IPS-20b (cell line): ENCODE measurements around the gene NEK10.
A peak's percentile ranks its signal among the peaks of the same experiment; 100 is the strongest.

ENCODE experiments used
- H3K27ac ChIP-seq: one replicate; pipeline ENCODE4 v1.5.1; 2013; ENCODE audit warnings: low read length
- H3K27me3 ChIP-seq: 2 replicates; pipeline ENCODE4 v1.6.1; 2013; ENCODE audit warnings: mild to moderate bottlenecking, low read length, inconsistent platforms; ENCODE audit not compliant: insufficient read depth
- H3K36me3 ChIP-seq: 2 replicates; pipeline ENCODE4 v1.6.1; 2013; ENCODE audit warnings: low read depth, mild to moderate bottlenecking, inconsistent platforms, low read length, moderate library complexity; ENCODE audit not compliant: insufficient read depth
- H3K4me1 ChIP-seq: 2 replicates; pipeline ENCODE4 v1.6.1; 2013; ENCODE audit warnings: mild to moderate bottlenecking, control low read depth, inconsistent platforms, low read length, moderate library complexity; ENCODE audit not compliant: insufficient read depth
- H3K4me3 ChIP-seq: 2 replicates; pipeline ENCODE4 v1.5.1; 2013; ENCODE audit warnings: mild to moderate bottlenecking, low read length, inconsistent platforms
- H3K9ac ChIP-seq: 2 replicates; pipeline ENCODE4 v1.6.1; 2013; ENCODE audit warnings: low read depth, mild to moderate bottlenecking, inconsistent platforms, low read length, moderate library complexity
- H3K9me3 ChIP-seq: 2 replicates; pipeline ENCODE4 v1.6.1; 2013; ENCODE audit warnings: mild to moderate bottlenecking, low read depth, low read length, inconsistent platforms; ENCODE audit not compliant: insufficient read depth

The NEK10 gene

DNA sequence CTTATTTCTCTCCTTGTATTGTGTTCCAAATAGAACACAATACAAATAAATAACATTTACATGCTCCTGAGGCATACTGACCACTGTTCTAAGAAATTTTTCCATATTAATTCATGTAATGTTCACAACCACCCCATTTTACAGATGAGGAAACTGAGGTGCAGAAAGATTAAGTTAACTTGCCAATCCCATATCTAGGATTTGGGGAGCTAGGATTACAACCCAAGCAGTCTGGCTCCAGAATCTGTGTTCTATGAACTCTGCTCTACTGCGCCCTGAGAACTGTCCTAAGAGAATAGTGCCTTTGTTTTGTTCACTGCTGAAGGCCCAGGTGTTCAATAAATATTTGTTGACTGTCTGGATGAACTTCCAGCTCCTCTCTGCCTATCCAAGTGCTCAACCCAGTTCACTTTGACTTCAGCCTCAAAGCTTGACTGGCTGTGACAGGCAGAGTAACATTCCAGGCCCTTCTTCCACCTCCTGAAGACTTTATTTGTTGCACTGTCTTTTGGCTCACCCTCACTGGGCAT, 3.1 kb downstream of the NEK10 start:
- Histone ChIP-seq H3K9me3 (no peaks in the 10 kb centered on the region), H3K27me3 (peaks cover 5% of the 10 kb centered on the region), H3K36me3 (no peaks in the 10 kb centered on the region), H3K4me1 (peaks cover 6% of the 10 kb centered on the region), H3K27ac (no peak overlapping the region), H3K4me3 (no peak overlapping the region), H3K9ac (no peak overlapping the region)

DNA sequence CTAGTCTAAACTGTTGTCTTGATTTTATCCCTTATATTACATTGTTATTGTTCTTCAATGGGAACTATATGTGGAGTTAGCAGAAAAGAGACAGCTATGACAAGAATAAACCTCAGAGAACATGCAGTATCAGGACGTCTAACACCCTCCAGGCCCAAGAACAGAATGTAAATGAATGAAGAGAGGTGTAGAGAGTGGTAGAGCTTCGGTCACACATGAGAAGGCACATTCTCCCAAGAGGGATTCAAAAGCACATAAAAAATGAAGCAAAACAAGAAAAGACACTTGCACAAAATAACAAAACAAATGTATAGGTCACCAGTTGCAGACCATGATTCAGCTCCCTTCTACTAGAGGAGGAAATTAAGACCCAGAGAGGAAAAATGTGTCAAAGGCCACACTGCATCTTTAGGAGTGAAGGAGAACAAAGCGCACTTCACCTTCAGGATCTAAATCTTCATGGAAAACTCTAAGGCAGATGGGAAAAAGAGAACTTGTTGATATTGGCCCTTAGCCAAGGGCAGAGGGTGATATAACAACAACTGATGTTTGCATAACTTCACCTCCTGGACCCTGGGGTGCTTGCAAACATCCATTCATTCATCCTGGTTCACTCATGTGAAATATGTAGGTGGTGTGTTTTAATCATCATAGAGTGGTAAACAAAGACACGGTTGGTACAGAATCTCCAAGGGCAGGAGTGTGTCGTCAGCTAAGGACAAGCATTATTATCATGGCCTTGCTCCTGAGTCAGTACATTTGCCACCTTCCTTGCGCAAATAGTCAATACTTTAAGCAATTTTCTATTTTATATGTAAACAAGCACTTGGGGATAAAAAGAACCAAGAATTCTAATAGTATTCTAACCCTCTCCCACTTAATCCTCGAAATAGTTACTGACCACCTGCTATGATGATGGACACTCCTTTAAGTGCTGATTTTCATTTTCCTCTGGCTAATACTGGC, 8.8 kb downstream of the NEK10 start:
- H3K4me1 ChIP-seq: peaks cover 7% of the 10 kb centered on the region; the same call in 1 of the 2 replicates
- H3K27me3 ChIP-seq: no peaks in the 10 kb centered on the region
- H3K27ac ChIP-seq: no peak overlapping the region
- no peaks in the 10 kb centered on the region for H3K36me3 ChIP-seq
- H3K9ac ChIP-seq: no peak overlapping the region
- H3K4me3 ChIP-seq: no peak overlapping the region
- H3K9me3 ChIP-seq: no peaks in the 10 kb centered on the region

DNA sequence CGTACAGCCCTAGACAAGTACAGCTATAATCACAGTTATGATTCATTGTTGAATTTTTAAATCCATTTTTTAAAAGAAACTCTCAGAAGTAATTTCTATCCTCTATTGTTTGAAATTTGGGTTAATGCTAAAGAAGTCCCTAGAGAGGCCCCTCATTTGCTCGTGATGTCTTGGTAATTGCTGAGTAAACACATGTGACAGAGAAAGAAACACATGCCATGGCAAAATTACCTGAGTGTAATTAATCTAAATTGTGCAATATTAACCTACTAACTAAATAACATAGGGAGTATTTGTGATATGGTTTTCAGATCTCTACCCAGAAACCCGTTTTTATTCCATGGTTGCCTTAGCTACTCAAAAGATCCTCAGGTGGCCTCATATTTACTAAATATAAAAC, 10.8 kb downstream of the NEK10 start:
- Histone ChIP-seq H3K4me1 (peaks cover 23% of the 10 kb centered on the region), H3K27me3 (no peaks in the 10 kb centered on the region), H3K27ac (no peak overlapping the region), H3K9ac (no peak overlapping the region), H3K4me3 (no peak overlapping the region), H3K9me3 (no peaks in the 10 kb centered on the region), H3K36me3 (no peaks in the 10 kb centered on the region)

DNA sequence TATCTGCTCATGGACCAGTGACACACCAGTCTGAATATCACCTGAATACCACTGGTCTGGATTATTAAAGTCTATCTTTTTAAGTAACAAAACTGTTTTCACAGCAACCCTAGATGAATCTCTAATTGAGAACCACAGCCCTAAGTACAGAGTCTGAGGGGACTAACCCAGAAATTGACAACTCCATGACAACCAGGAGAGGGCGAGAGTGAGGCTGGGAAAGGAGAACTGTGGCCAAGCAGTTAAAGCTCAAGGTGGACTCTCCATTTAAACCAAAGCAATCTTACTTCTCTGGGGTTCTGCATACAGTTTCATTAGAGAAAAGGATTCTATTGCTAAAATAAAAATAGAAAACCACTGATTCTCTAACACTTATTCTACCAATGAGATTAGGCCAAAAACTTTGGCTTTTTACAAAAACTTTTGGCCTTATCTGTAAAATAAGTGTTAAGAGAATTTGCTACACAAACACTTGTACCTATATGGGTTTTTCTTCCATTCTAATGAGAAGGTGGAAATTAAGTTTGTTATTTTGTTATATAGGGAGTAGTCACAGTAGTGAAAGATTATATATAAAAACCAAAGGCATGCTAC, 11.4 kb downstream of the NEK10 start:
- Histone ChIP-seq H3K9ac (no peak overlapping the region), H3K36me3 (no peaks in the 10 kb centered on the region), H3K9me3 (no peaks in the 10 kb centered on the region), H3K27me3 (no peaks in the 10 kb centered on the region), H3K4me1 (peaks cover 28% of the 10 kb centered on the region), H3K27ac (no peak overlapping the region), H3K4me3 (no peak overlapping the region)

DNA sequence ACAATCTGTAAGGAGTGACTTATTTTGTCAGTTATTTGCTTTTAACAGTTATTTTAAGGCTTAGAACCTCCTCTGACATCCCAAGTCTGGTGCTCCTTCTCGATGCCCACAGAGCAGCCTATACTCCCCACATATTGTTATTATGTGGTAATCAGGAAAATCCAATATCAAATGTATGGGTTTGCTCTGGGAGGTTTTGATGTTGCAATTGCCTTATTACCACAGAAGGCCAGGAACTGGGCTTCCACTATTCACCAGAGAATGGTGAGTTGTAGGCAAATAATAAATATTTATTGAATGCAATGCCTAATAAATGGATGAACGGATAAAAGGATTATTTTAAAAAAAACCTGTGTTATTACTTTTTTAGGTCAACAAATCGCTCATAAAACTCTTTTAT, 12.2 kb downstream of the NEK10 start:
- Histone ChIP-seq H3K27ac (no peak overlapping the region), H3K9ac (no peak overlapping the region), H3K36me3 (no peaks in the 10 kb centered on the region), H3K4me1 (peaks cover 35% of the 10 kb centered on the region), H3K9me3 (no peaks in the 10 kb centered on the region), H3K27me3 (no peaks in the 10 kb centered on the region), H3K4me3 (no peak overlapping the region)

DNA sequence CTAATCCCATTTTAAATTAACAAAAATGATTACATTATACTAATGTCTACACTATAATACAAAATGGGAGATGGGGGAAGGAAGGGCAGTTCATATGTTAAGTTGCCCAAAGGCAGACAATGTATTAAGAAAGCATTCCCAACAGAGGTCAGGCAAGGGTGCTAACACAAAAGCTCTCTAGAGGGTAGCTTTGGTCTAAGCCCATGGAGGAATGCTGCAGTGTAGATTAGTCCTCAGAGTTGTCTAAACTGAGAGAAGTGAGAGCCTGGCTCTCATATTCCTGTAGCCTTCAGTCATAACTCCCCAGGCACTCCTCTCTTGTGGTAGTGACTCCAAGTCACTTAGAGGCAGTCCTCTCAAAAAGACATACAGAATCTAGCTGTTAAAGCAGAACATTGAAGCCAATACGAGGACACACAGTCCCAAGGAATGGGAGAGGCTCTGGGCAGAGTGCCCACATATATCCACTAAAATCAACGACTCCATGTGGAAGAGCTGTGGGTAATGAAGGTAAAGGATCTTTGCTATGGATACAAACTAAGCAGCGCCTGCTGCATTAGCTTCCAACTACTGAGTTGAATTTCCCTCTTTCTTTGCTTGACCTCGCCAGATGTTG, 14.5 kb downstream of the NEK10 start:
- Histone ChIP-seq H3K36me3 (no peaks in the 10 kb centered on the region), H3K9ac (no peak overlapping the region), H3K4me3 (0 out of 2 replicates have a peak overlapping the region, but pooled peaks have one; percentile 16), H3K27ac (no peak overlapping the region), H3K27me3 (no peaks in the 10 kb centered on the region), H3K4me1 (peaks cover 34% of the 10 kb centered on the region), H3K9me3 (no peaks in the 10 kb centered on the region)

DNA sequence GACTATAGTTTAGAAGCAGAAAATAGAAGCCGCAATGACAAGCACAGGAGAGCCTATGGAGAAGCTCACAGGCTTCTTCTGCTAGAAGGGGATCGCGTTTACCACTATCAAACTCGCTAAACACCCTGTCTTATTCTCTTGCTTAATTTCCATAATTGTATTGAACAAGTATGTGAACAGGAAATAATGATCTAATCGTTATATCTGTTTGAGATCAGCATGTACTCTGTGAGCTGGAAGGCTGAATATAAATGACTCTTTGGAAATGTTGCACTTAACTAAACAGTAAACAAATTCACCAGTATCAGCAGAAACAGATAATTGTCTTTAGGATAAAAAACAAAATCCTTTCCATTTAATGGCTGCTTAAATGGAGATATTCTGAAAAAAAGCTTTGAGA, 15.0 kb downstream of the NEK10 start:
- Histone ChIP-seq H3K27ac (no peak overlapping the region), H3K4me1 (peaks cover 34% of the 10 kb centered on the region), H3K9me3 (no peaks in the 10 kb centered on the region), H3K9ac (no peak overlapping the region), H3K27me3 (no peaks in the 10 kb centered on the region), H3K36me3 (no peaks in the 10 kb centered on the region), H3K4me3 (0 out of 2 replicates have a peak overlapping the region, but pooled peaks have one; percentile 24)

DNA sequence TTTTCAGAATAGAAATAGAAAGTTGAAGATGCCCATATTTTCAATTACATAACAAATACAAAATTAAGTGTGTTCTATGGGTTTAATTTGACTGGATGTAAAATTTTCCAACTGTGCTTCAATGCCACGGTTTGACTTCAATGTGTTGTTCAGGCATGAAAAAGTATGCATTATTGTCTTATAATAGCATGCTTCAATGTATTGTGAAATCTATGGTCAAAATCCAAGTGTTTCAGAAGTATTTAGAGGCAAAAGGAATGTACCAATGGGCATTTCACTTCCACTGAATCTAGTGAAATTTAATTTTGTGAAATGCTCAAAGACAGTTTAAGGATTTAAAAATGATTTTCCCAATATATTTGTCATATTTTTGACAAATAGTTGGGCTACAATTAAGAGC, 16.0 kb downstream of the NEK10 start:
- 0 out of 2 replicates have a peak overlapping the region, but pooled peaks have one; percentile 9 for H3K9ac ChIP-seq
- H3K9me3 ChIP-seq: no peaks in the 10 kb centered on the region
- no peak overlapping the region for H3K27ac ChIP-seq
- peaks cover 34% of the 10 kb centered on the region for H3K4me1 ChIP-seq
- no peaks in the 10 kb centered on the region for H3K27me3 ChIP-seq
- H3K4me3 ChIP-seq: no peak overlapping the region
- H3K36me3 ChIP-seq: no peaks in the 10 kb centered on the region

DNA sequence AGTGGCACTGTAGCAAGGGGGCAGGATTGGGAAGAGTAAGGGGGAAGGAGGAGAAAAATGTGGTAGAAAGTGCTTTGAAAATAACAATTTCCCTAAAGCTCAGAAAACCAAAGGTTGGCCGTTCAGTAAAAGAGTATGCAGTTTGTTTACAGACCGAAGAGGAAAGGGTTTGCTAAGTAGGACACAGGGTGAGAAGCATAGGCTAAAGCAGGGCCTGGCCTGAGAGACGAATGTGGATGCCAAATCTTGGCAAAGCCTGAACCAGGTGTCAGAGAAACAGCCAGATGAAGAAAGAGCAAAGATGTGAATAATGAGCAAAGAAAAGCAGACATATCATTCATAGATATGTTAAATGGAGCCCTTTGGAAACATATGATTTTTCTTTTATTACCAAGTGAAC, 17.1 kb downstream of the NEK10 start:
- no peak overlapping the region for H3K4me3 ChIP-seq
- H3K9ac ChIP-seq: no peak overlapping the region
- H3K27me3 ChIP-seq: no peaks in the 10 kb centered on the region

DNA sequence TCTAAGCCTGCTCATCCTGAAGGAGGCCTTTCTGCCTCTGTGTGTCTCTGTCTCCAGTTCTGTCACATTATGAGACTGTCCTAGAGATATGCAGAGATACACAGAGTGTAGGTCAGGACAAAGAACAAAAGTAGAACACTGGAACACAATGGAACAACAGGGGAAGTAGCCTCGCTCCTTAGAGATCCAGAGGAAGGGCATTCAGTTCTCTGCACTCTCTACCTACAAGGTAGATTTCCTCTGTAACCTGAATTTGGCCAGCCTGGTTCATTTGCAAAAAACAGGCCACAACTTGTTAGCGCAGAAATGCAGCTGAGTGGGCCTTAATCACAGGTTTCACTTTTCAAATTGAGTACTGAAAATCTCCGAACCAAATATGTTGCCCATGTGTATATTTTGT, 19.4 kb downstream of the NEK10 start:
- H3K9ac ChIP-seq: no peak overlapping the region
- H3K27me3 ChIP-seq: no peaks in the 10 kb centered on the region
- H3K36me3 ChIP-seq: no peaks in the 10 kb centered on the region

More for the DNA sequence above, 17.1 kb downstream of the NEK10 start:
- Histone ChIP-seq H3K27ac (no peak overlapping the region), H3K4me1 (peaks cover 34% of the 10 kb centered on the region), H3K9me3 (no peaks in the 10 kb centered on the region), H3K36me3 (no peaks in the 10 kb centered on the region)

DNA sequence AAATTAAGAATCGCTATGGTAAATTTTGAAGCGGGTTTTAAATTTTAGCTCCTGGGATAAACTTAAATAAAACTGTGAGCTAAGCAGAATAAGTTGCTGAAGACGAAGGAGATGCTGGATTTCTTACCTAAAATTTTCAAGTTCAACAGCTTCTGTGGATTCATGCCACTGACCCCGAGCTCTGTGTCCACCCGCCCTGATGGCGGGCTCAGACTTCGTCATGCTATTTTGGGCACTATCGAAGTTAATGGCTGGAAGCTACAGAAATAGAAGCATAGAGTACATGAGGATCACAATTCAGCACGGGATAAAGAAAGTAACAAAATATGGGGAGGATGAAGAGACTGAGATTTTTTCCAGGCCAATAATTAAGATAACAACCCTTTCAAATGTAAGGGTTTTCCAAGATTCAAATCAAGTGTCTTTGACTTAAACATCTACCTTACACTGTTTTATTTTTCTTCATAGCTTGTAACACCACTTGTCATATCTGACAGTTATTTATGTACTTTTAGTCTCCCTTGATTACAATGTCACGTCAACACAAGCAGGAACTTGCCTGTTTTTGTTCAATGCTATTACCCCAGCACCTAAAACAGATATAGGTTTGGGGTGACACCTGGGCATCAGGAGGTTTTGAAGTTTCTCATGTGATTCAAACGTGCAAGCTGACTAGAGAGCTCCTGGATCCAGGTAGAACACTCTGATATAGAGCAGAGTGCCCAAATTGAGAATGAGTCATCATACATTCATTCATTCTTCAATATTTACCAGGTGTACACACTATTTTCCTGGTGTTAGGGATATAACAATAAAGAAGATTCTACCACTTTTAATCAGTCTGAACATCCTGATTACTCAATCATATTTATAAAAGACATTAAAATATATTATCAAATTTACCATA, 23.0 kb downstream of the NEK10 start:
- H3K36me3 ChIP-seq: no peaks in the 10 kb centered on the region
- no peak overlapping the region for H3K9ac ChIP-seq
- no peaks in the 10 kb centered on the region for H3K9me3 ChIP-seq
- H3K4me3 ChIP-seq: no peak overlapping the region
- H3K27me3 ChIP-seq: no peaks in the 10 kb centered on the region
- H3K4me1 ChIP-seq: no peaks in the 10 kb centered on the region
- H3K27ac ChIP-seq: no peak overlapping the region

More for the DNA sequence above, 19.4 kb downstream of the NEK10 start:
- peaks cover 27% of the 10 kb centered on the region for H3K4me1 ChIP-seq
- no peak overlapping the region for H3K4me3 ChIP-seq
- H3K27ac ChIP-seq: no peak overlapping the region
- H3K9me3 ChIP-seq: no peaks in the 10 kb centered on the region
